CD14-positive monocyte (primary cell): ENCODE results near the gene PRDM10. TPM values are rescaled to one million over a fixed set of nuclear protein-coding genes. Genes with fewer than 3 reads are reported as not detected.

ENCODE experiments used
- DNase-seq, 3 donors: peaks; one replicate each; pipeline ENCODE4 v3.0.0-alpha.2; 2011 to 2022
- H2AFZ ChIP-seq: 2 replicates; pipeline ENCODE4 v1.6.0; 2012; ENCODE audit warnings: mild to moderate bottlenecking, low read depth, low read length, inconsistent platforms; ENCODE audit not compliant: insufficient read depth, poor library complexity, severe bottlenecking
- H3K27ac ChIP-seq, 2 donors: 1 replicate in 1 of 2; 2 replicates in 1 of 2; pipeline ENCODE4 v1.5.1; 2012 to 2013; ENCODE audit warnings: low read length in 2 of 2, control low read depth in 1 of 2, inconsistent platforms in 1 of 2, low read depth in 1 of 2, mild to moderate bottlenecking in 1 of 2
- H3K27me3 ChIP-seq, 2 donors: one replicate each; pipeline versions ENCODE4 v1.6.0 to v1.6.1; 2011 to 2013; ENCODE audit warnings: low read length in 2 of 2; ENCODE audit not compliant: control insufficient read depth in 2 of 2, insufficient read depth in 2 of 2
- H3K36me3 ChIP-seq, 2 donors: replicated peaks in 1 of 2; 1 replicate in 1 of 2; 2 replicates in 1 of 2; pipeline versions ENCODE4 v1.5.1 to v1.6.1; 2012 to 2013; ENCODE audit warnings: low read length in 2 of 2, control low read depth in 1 of 2, inconsistent platforms in 1 of 2, mild to moderate bottlenecking in 1 of 2; ENCODE audit not compliant: insufficient read depth in 2 of 2, control insufficient read depth in 1 of 2
- H3K4me1 ChIP-seq, 2 donors: 1 replicate in 1 of 2; 2 replicates in 1 of 2; pipeline versions ENCODE4 v1.5.1 to v1.6.1; 2012 to 2013; ENCODE audit warnings: low read length in 2 of 2, control low read depth in 1 of 2, inconsistent platforms in 1 of 2, mild to moderate bottlenecking in 1 of 2, moderate library complexity in 1 of 2; ENCODE audit not compliant: insufficient read depth in 2 of 2, control insufficient read depth in 1 of 2
- H3K4me2 ChIP-seq: replicated peaks from 2 replicates; pipeline ENCODE3; 2012; ENCODE audit warnings: low read length, moderate library complexity, mild to moderate bottlenecking; ENCODE audit not compliant: poor library complexity, severe bottlenecking; ENCODE audit errors: extremely low read depth
- H3K4me3 ChIP-seq, 3 experiments: fragments of 200-600 bp in 1 of 3; sonication (generic) in 1 of 3; replicated peaks in 1 of 3; 1 replicate in 2 of 3; 2 replicates in 1 of 3; pipeline ENCODE4 v1.5.1; 2011 to 2013; ENCODE audit warnings: low read length in 3 of 3, mild to moderate bottlenecking in 3 of 3, control low read depth in 2 of 3, low read depth in 2 of 3, inconsistent platforms in 1 of 3, moderate library complexity in 1 of 3
- H3K79me2 ChIP-seq: 2 replicates; pipeline ENCODE4 v1.6.0; 2012; ENCODE audit warnings: mild to moderate bottlenecking, control low read depth, inconsistent platforms, low read length, moderate library complexity; ENCODE audit not compliant: insufficient read depth
- H3K9ac ChIP-seq: 2 replicates; pipeline ENCODE4 v1.6.0; 2017; ENCODE audit warnings: low read length, mild to moderate bottlenecking; ENCODE audit not compliant: insufficient read depth, poor library complexity, severe bottlenecking
- H3K9me3 ChIP-seq, 2 donors: replicated peaks in 1 of 2; 1 replicate in 1 of 2; 2 replicates in 1 of 2; pipeline versions ENCODE4 v1.5.1 to v1.6.1; 2012 to 2013; ENCODE audit warnings: low read length in 2 of 2, control low read depth in 1 of 2; ENCODE audit not compliant: control insufficient read depth in 1 of 2, insufficient read depth in 1 of 2
- H4K20me1 ChIP-seq: 2 replicates; pipeline ENCODE4 v1.6.0; 2012; ENCODE audit warnings: mild to moderate bottlenecking, low read length, control low read depth, moderate library complexity; ENCODE audit not compliant: insufficient read depth
- H3K27ac Mint-ChIP-seq, 7 donors: one replicate each; pipeline ENCODE4 v1.8.0; 2020; ENCODE audit warnings: mild to moderate bottlenecking in 7 of 7, mixed read lengths in 7 of 7, moderate library complexity in 6 of 7, inconsistent platforms in 2 of 7
- H3K27me3 Mint-ChIP-seq, 3 donors: one replicate each; pipeline ENCODE4 v1.8.0; 2021 to 2022; ENCODE audit warnings: low read depth in 3 of 3, mild to moderate bottlenecking in 3 of 3, mixed read lengths in 3 of 3, moderate library complexity in 3 of 3, inconsistent platforms in 1 of 3
- H3K36me3 Mint-ChIP-seq, 2 donors: one replicate each; pipeline ENCODE4 v1.8.0; 2020; ENCODE audit warnings: mixed read lengths in 2 of 2, inconsistent platforms in 1 of 2, mild to moderate bottlenecking in 1 of 2
- H3K4me1 Mint-ChIP-seq: one replicate; pipeline ENCODE4 v1.8.0; 2020; ENCODE audit warnings: mild to moderate bottlenecking, mixed read lengths
- H3K4me3 Mint-ChIP-seq, 2 donors: one replicate each; pipeline ENCODE4 v1.8.0; 2020; ENCODE audit warnings: mild to moderate bottlenecking in 2 of 2, mixed read lengths in 2 of 2, moderate library complexity in 1 of 2
- H3K9me3 Mint-ChIP-seq, 7 donors: one replicate each; pipeline ENCODE4 v1.8.0; 2020 to 2022; ENCODE audit warnings: mixed read lengths in 7 of 7, mild to moderate bottlenecking in 6 of 7, moderate library complexity in 6 of 7, inconsistent platforms in 2 of 7
- WGBS: methylation state at CpG from one replicate; pipeline ENCODE4 v1.1.5; 2013; ENCODE audit warnings: missing lambda C conversion rate; ENCODE audit not compliant: insufficient coverage; 5-methylcytosine and 5-hydroxymethylcytosine counted together
- intact Hi-C, 2 donors: fragments of 100-400 bp; cut with micrococcal nuclease; formaldehyde crosslinking; loops; one replicate each; pipeline versions ENCODE4 v1.15.0 to v1.15.1; 2023
- polyA plus RNA-seq, 3 donors: library from polyadenylated mRNA; depleted of rRNA in 1 of 3; unstranded in 2 of 3; stranded (reverse) in 1 of 3; fragments of 300-500 nt in 2 of 3; fragments of >200 nt in 1 of 3; fragmentation: Illumina TruSeq in 2 of 3; gene quantifications; 1 replicate in 2 of 3; 2 replicates in 1 of 3; pipeline ENCODE4 v1.2.3, GENCODE V29; 2012 to 2021
- TF ChIP-seq, protein P1 (sequence below): fragments of 200-600 bp; IDR thresholded peaks from one replicate; pipeline ENCODE4 v1.8.0; 2022; ENCODE audit warnings: antibody characterized with exemption, mild to moderate bottlenecking

The PRDM10 gene
- polyA plus RNA-seq, 3 donors: 0.64 to 5.6 (median 1.1) TPM

DNA sequence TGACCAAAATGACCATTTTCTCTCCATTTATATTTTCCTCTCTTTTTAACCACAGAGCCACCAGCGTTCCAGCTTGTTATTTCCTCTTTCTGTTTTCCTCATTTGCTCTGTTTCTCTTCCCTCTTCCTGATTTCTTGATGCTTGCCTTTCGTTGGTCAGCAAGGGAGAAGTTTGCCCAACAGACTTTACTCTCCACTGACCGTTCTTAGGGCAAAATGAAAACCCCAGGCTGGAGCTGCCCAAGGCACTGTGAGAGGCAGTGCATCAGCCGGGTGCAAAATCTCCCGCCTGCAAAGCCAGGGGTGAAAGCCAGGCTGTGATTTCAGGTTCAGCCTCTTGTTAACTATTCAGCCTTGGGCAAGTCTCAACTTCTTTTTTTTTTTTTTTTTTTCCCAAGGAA, 40.9 kb upstream of the PRDM10 start:
- peak overlapping the region; percentile 52 for H3K9ac ChIP-seq
- peak overlapping the region; percentile 73 for H3K4me2 ChIP-seq
- no peaks in the 10 kb centered on the region for H3K27me3 ChIP-seq
- intact Hi-C loops: loop anchor here in 1 of 2 donors (2.0 kb wide), 1 partner anchor 41 kb away; the partner anchor contains the start of gene PRDM10
- peak overlapping the region; percentile 86 to 94 for H3K27ac ChIP-seq
- WGBS: 0% methylated on average over 4 of the region's 5 CpGs
- Mint-ChIP-seq H3K36me3 (no peaks in the 10 kb centered on the region), H3K4me1 (peaks cover 43% of the 10 kb centered on the region), H3K4me3 (peak overlapping the region; percentile 49 to 77), H3K27me3 (peaks cover 0 to 4% (median 0%) of the 10 kb centered on the region in 3 donors), H3K27ac (peak overlapping the region; percentile 91 to 97 (median 94)), H3K9me3 (no peaks in the 10 kb centered on the region)
- no peaks in the 10 kb centered on the region for H4K20me1 ChIP-seq
- no peaks in the 10 kb centered on the region for H3K9me3 ChIP-seq
- peaks cover 5% of the 10 kb centered on the region for H3K79me2 ChIP-seq
- H3K4me3 ChIP-seq: peak overlapping the region in 1 of 3 experiments; percentile 52
- H2AFZ ChIP-seq: no peak overlapping the region
- TF ChIP-seq, protein P1, sequence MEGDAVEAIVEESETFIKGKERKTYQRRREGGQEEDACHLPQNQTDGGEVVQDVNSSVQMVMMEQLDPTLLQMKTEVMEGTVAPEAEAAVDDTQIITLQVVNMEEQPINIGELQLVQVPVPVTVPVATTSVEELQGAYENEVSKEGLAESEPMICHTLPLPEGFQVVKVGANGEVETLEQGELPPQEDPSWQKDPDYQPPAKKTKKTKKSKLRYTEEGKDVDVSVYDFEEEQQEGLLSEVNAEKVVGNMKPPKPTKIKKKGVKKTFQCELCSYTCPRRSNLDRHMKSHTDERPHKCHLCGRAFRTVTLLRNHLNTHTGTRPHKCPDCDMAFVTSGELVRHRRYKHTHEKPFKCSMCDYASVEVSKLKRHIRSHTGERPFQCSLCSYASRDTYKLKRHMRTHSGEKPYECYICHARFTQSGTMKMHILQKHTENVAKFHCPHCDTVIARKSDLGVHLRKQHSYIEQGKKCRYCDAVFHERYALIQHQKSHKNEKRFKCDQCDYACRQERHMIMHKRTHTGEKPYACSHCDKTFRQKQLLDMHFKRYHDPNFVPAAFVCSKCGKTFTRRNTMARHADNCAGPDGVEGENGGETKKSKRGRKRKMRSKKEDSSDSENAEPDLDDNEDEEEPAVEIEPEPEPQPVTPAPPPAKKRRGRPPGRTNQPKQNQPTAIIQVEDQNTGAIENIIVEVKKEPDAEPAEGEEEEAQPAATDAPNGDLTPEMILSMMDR: no peak
- H3K36me3 ChIP-seq: no peaks in the 10 kb centered on the region
- peaks cover 57 to 66% of the 10 kb centered on the region in 2 donors for H3K4me1 ChIP-seq
- peak; percentile 64 to 89 (median 88) for DNase-seq

DNA sequence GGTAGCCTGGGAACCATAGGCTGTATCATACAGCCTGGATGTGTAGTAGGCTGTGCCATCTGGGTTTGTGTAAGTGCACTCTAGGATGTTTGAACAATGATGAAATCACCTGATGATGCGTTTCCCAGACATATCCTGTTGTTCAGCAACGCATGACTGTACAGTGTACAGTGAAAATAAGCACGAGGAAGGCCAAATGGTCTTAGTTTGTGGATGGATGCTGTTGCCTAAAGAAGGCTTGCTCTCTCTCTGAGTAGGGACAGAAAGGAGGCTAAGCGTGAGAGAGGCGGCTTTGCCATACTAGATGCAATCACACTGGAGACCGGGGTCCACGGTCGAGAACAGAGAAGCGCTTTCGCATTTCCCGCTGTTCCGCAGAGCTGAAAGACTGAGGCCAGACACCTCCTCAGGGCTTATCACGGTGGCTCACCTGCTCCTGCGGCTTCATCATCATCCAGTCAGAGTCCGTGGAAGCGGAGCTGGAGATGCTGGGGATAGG, 39.5 kb upstream of the PRDM10 start:
- TF ChIP-seq, protein P1: no peak
- Histone ChIP-seq H3K4me1 (peaks cover 43 to 56% of the 10 kb centered on the region in 2 donors), H3K9me3 (no peaks in the 10 kb centered on the region), H3K27ac (peak overlapping the region; percentile 86 to 94), H3K4me2 (peak overlapping the region; percentile 37), H4K20me1 (no peaks in the 10 kb centered on the region), H3K36me3 (no peaks in the 10 kb centered on the region), H3K4me3 (peak overlapping the region in 1 of 3 experiments; percentile 52), H2AFZ (peak overlapping the region; percentile 35), H3K9ac (peak overlapping the region; percentile 52), H3K79me2 (peaks cover 5% of the 10 kb centered on the region), H3K27me3 (no peaks in the 10 kb centered on the region)
- Mint-ChIP-seq H3K27ac (peak overlapping the region; percentile 91 to 97 (median 94)), H3K9me3 (no peaks in the 10 kb centered on the region), H3K4me1 (peaks cover 35% of the 10 kb centered on the region), H3K4me3 (peak overlapping the region in 1 of 2 donors; percentile 31), H3K27me3 (peaks cover 0 to 5% (median 2%) of the 10 kb centered on the region in 3 donors), H3K36me3 (no peaks in the 10 kb centered on the region)
- intact Hi-C loops: loop anchor here in 1 of 2 donors (2.0 kb wide), 1 partner anchor 39 kb away; the partner anchor contains the start of gene PRDM10
- DNase-seq: peak; percentile 94 to 99 (median 96)
- WGBS: 56% methylated on average over 13 of the region's 16 CpGs
